Activated naive CD8-positive, alpha-beta T cell (primary cell): Measurements from ENCODE around the gene USB1.

Experiments
- H3K27ac Mint-ChIP-seq: one replicate; pipeline ENCODE4 v1.8.0; 2021; ENCODE audit warnings: mixed read lengths
- H3K27me3 Mint-ChIP-seq: one replicate; pipeline ENCODE4 v1.8.0; 2021; ENCODE audit warnings: mixed read lengths
- H3K36me3 Mint-ChIP-seq: one replicate; pipeline ENCODE4 v1.8.0; 2021; ENCODE audit warnings: mixed read lengths
- H3K4me1 Mint-ChIP-seq: one replicate; pipeline ENCODE4 v1.8.0; 2021; ENCODE audit warnings: low read depth, mixed read lengths
- H3K4me3 Mint-ChIP-seq: one replicate; pipeline ENCODE4 v1.8.0; 2021; ENCODE audit warnings: mild to moderate bottlenecking, mixed read lengths
- H3K9me3 Mint-ChIP-seq: one replicate; pipeline ENCODE4 v1.8.0; 2021; ENCODE audit warnings: low read depth, mixed read lengths

Gene USB1

GRCh38 chr16:58000706-58001676 is at the start of gene USB1:
USB1 (plus strand) TSS chr16:58001407; CDS start chr16:58001484, 77 bp downstream.
- H3K36me3 Mint-ChIP-seq, result peaks cover 4% of the 10 kb centered on the region
- H3K4me3 Mint-ChIP-seq, result peak within 1 kb of the TSS; percentile 93
- H3K27ac Mint-ChIP-seq, result peak within 1 kb of the TSS; percentile 87
- peaks cover 58% of the 10 kb centered on the region for H3K4me1 Mint-ChIP-seq
- no peaks in the 10 kb centered on the region for H3K27me3 Mint-ChIP-seq
- H3K9me3 Mint-ChIP-seq, result no peaks in the 10 kb centered on the region

- H3K36me3 Mint-ChIP-seq, result no peaks in the 10 kb centered on the region
- no peaks in the 10 kb centered on the region for H3K27me3 Mint-ChIP-seq
- H3K27ac Mint-ChIP-seq, result no peak overlapping the region
- H3K9me3 Mint-ChIP-seq, result no peaks in the 10 kb centered on the region
- no peaks in the 10 kb centered on the region for H3K4me1 Mint-ChIP-seq
- H3K4me3 Mint-ChIP-seq, result no peak overlapping the region
Observed at GRCh38 chr16:57952909-57953308, 48.3 kb upstream of the USB1 start.

- no peak overlapping the region for H3K4me3 Mint-ChIP-seq
- H3K9me3 Mint-ChIP-seq, result no peaks in the 10 kb centered on the region
- H3K36me3 Mint-ChIP-seq, result no peaks in the 10 kb centered on the region
- H3K27ac Mint-ChIP-seq, result no peak overlapping the region
- no peaks in the 10 kb centered on the region for H3K27me3 Mint-ChIP-seq
- H3K4me1 Mint-ChIP-seq, result no peaks in the 10 kb centered on the region
Observed at GRCh38 chr16:57953857-57954256, 47.4 kb upstream of the USB1 start.

- H3K4me1 Mint-ChIP-seq, result no peaks in the 10 kb centered on the region
- H3K4me3 Mint-ChIP-seq, result no peak overlapping the region
- no peaks in the 10 kb centered on the region for H3K27me3 Mint-ChIP-seq
- H3K27ac Mint-ChIP-seq, result no peak overlapping the region
- H3K36me3 Mint-ChIP-seq, result no peaks in the 10 kb centered on the region
- no peaks in the 10 kb centered on the region for H3K9me3 Mint-ChIP-seq
Observed at GRCh38 chr16:57955572-57956188, 45.5 kb upstream of the USB1 start.

- H3K36me3 Mint-ChIP-seq, result no peaks in the 10 kb centered on the region
- no peak overlapping the region for H3K27ac Mint-ChIP-seq
- H3K27me3 Mint-ChIP-seq, result no peaks in the 10 kb centered on the region
- no peaks in the 10 kb centered on the region for H3K9me3 Mint-ChIP-seq
- H3K4me1 Mint-ChIP-seq, result no peaks in the 10 kb centered on the region
- no peak overlapping the region for H3K4me3 Mint-ChIP-seq
Observed at GRCh38 chr16:57956270-57956808, 44.9 kb upstream of the USB1 start.

- Mint-ChIP-seq H3K27ac (no peak overlapping the region), H3K4me1 (no peaks in the 10 kb centered on the region), H3K4me3 (no peak overlapping the region), H3K9me3 (no peaks in the 10 kb centered on the region), H3K36me3 (no peaks in the 10 kb centered on the region), H3K27me3 (no peaks in the 10 kb centered on the region)
Observed at GRCh38 chr16:57956924-57957672, 44.1 kb upstream of the USB1 start.

GRCh38 chr16:57957673-57958392 is 43.4 kb upstream of the USB1 start:
- no peaks in the 10 kb centered on the region for H3K4me1 Mint-ChIP-seq
- H3K9me3 Mint-ChIP-seq, result no peaks in the 10 kb centered on the region
- no peak overlapping the region for H3K27ac Mint-ChIP-seq
- no peak overlapping the region for H3K4me3 Mint-ChIP-seq
- H3K27me3 Mint-ChIP-seq, result no peaks in the 10 kb centered on the region
- H3K36me3 Mint-ChIP-seq, result no peaks in the 10 kb centered on the region

- no peaks in the 10 kb centered on the region for H3K4me1 Mint-ChIP-seq
- no peak overlapping the region for H3K4me3 Mint-ChIP-seq
- H3K9me3 Mint-ChIP-seq, result no peaks in the 10 kb centered on the region
- H3K27me3 Mint-ChIP-seq, result no peaks in the 10 kb centered on the region
- H3K27ac Mint-ChIP-seq, result no peak overlapping the region
- H3K36me3 Mint-ChIP-seq, result no peaks in the 10 kb centered on the region
Observed at GRCh38 chr16:57958544-57958943, 42.7 kb upstream of the USB1 start.

GRCh38 chr16:57959121-57959520 is 42.1 kb upstream of the USB1 start:
- no peaks in the 10 kb centered on the region for H3K4me1 Mint-ChIP-seq
- H3K9me3 Mint-ChIP-seq, result no peaks in the 10 kb centered on the region
- H3K36me3 Mint-ChIP-seq, result no peaks in the 10 kb centered on the region
- H3K27ac Mint-ChIP-seq, result no peak overlapping the region
- H3K27me3 Mint-ChIP-seq, result no peaks in the 10 kb centered on the region
- no peak overlapping the region for H3K4me3 Mint-ChIP-seq

GRCh38 chr16:57959804-57960203 is 41.4 kb upstream of the USB1 start:
- Mint-ChIP-seq H3K27ac (no peak overlapping the region), H3K27me3 (no peaks in the 10 kb centered on the region), H3K4me3 (no peak overlapping the region), H3K4me1 (no peaks in the 10 kb centered on the region), H3K9me3 (no peaks in the 10 kb centered on the region), H3K36me3 (no peaks in the 10 kb centered on the region)

- Mint-ChIP-seq H3K27ac (no peak overlapping the region), H3K4me1 (no peaks in the 10 kb centered on the region)
Observed at GRCh38 chr16:57960310-57960709, 40.9 kb upstream of the USB1 start.

GRCh38 chr16:57960826-57961472 is 40.3 kb upstream of the USB1 start:
- Mint-ChIP-seq H3K9me3 (no peaks in the 10 kb centered on the region), H3K27me3 (no peaks in the 10 kb centered on the region), H3K4me3 (no peak overlapping the region), H3K36me3 (no peaks in the 10 kb centered on the region), H3K27ac (no peak overlapping the region), H3K4me1 (no peaks in the 10 kb centered on the region)

More at GRCh38 chr16:57960310-57960709, 40.9 kb upstream of the USB1 start:
- Mint-ChIP-seq H3K27me3 (no peaks in the 10 kb centered on the region), H3K4me3 (no peak overlapping the region), H3K9me3 (no peaks in the 10 kb centered on the region), H3K36me3 (no peaks in the 10 kb centered on the region)

- Mint-ChIP-seq H3K36me3 (no peaks in the 10 kb centered on the region), H3K4me1 (no peaks in the 10 kb centered on the region), H3K27me3 (no peaks in the 10 kb centered on the region), H3K27ac (no peak overlapping the region), H3K4me3 (no peak overlapping the region), H3K9me3 (no peaks in the 10 kb centered on the region)
Observed at GRCh38 chr16:57961538-57961937, 39.7 kb upstream of the USB1 start.

GRCh38 chr16:57962046-57962445 is 39.2 kb upstream of the USB1 start:
- H3K4me1 Mint-ChIP-seq, result no peaks in the 10 kb centered on the region
- no peak overlapping the region for H3K4me3 Mint-ChIP-seq
- no peak overlapping the region for H3K27ac Mint-ChIP-seq

More at GRCh38 chr16:57962046-57962445, 39.2 kb upstream of the USB1 start:
- Mint-ChIP-seq H3K9me3 (no peaks in the 10 kb centered on the region), H3K36me3 (no peaks in the 10 kb centered on the region), H3K27me3 (no peaks in the 10 kb centered on the region)
